ENCODE results near the gene CYRIA.

CYRIA gene

GRCh38 chr2:16665748-16666448 lies at the start of gene CYRIA:
Gene CYRIA (minus strand): TSS chr2:16665834. CDS start chr2:16588119, 77,715 bp downstream.
- TF ChIP-seq GATA2 (IDR thresholded peaks at IDR 0.05; ENCODE audit: low read depth, low read length) (no peak), GATA3 (IDR thresholded peaks at IDR 0.05; ENCODE audit: low read depth, low read length) (no peak)

GRCh38 chr2:16713011-16713423 lies 47.4 kb upstream of the CYRIA start:
- TF ChIP-seq GATA3 (IDR thresholded peaks at IDR 0.05; ENCODE audit: low read depth, low read length) (no peak), GATA2 (IDR thresholded peaks at IDR 0.05; ENCODE audit: low read depth, low read length) (no peak)

GRCh38 chr2:16709769-16710168 lies 44.1 kb upstream of the CYRIA start:
- TF ChIP-seq GATA2 (IDR thresholded peaks at IDR 0.05; ENCODE audit: low read depth, low read length) (no peak), GATA3 (IDR thresholded peaks at IDR 0.05; ENCODE audit: low read depth, low read length) (no peak)

GRCh38 chr2:16708173-16708572 lies 42.5 kb upstream of the CYRIA start:
- TF ChIP-seq GATA3 (IDR thresholded peaks at IDR 0.05; ENCODE audit: low read depth, low read length), result no peak
- no peak for TF ChIP-seq GATA2 (IDR thresholded peaks at IDR 0.05; ENCODE audit: low read depth, low read length)

GRCh38 chr2:16707014-16707623 lies 41.5 kb upstream of the CYRIA start:
- TF ChIP-seq GATA3 (IDR thresholded peaks at IDR 0.05; ENCODE audit: low read depth, low read length) (no peak), GATA2 (IDR thresholded peaks at IDR 0.05; ENCODE audit: low read depth, low read length) (no peak)

GRCh38 chr2:16700551-16701259 lies 35.1 kb upstream of the CYRIA start:
- TF ChIP-seq GATA3 (IDR thresholded peaks at IDR 0.05; ENCODE audit: low read depth, low read length) (no peak), GATA2 (IDR thresholded peaks at IDR 0.05; ENCODE audit: low read depth, low read length) (no peak)

GRCh38 chr2:16693854-16694253 lies 28.2 kb upstream of the CYRIA start:
- TF ChIP-seq GATA3 (IDR thresholded peaks at IDR 0.05; ENCODE audit: low read depth, low read length) (no peak), GATA2 (IDR thresholded peaks at IDR 0.05; ENCODE audit: low read depth, low read length) (no peak)

GRCh38 chr2:16691261-16691660 lies 25.6 kb upstream of the CYRIA start:
- no peak for TF ChIP-seq GATA2 (IDR thresholded peaks at IDR 0.05; ENCODE audit: low read depth, low read length)
- TF ChIP-seq GATA3 (IDR thresholded peaks at IDR 0.05; ENCODE audit: low read depth, low read length), result no peak

GRCh38 chr2:16687955-16688354 lies 22.3 kb upstream of the CYRIA start:
- no peak for TF ChIP-seq GATA2 (IDR thresholded peaks at IDR 0.05; ENCODE audit: low read depth, low read length)
- no peak for TF ChIP-seq GATA3 (IDR thresholded peaks at IDR 0.05; ENCODE audit: low read depth, low read length)

GRCh38 chr2:16687222-16687621 lies 21.6 kb upstream of the CYRIA start:
- no peak for TF ChIP-seq GATA3 (IDR thresholded peaks at IDR 0.05; ENCODE audit: low read depth, low read length)
- TF ChIP-seq GATA2 (IDR thresholded peaks at IDR 0.05; ENCODE audit: low read depth, low read length), result no peak

- TF ChIP-seq GATA2 (IDR thresholded peaks at IDR 0.05; ENCODE audit: low read depth, low read length) (no peak), GATA3 (IDR thresholded peaks at IDR 0.05; ENCODE audit: low read depth, low read length) (no peak)
Measured at GRCh38 chr2:16686641-16687040, 21.0 kb upstream of the CYRIA start.

- TF ChIP-seq GATA2 (IDR thresholded peaks at IDR 0.05; ENCODE audit: low read depth, low read length) (no peak), GATA3 (IDR thresholded peaks at IDR 0.05; ENCODE audit: low read depth, low read length) (no peak)
Measured at GRCh38 chr2:16685340-16685715, 19.7 kb upstream of the CYRIA start.

GRCh38 chr2:16684676-16685339 lies 19.2 kb upstream of the CYRIA start:
- TF ChIP-seq GATA2 (IDR thresholded peaks at IDR 0.05; ENCODE audit: low read depth, low read length), result no peak
- TF ChIP-seq GATA3 (IDR thresholded peaks at IDR 0.05; ENCODE audit: low read depth, low read length), result no peak

GRCh38 chr2:16683576-16683975 lies 17.9 kb upstream of the CYRIA start:
- TF ChIP-seq GATA2 (IDR thresholded peaks at IDR 0.05; ENCODE audit: low read depth, low read length), result no peak
- no peak for TF ChIP-seq GATA3 (IDR thresholded peaks at IDR 0.05; ENCODE audit: low read depth, low read length)

Data from SH-SY5Y (cell line).